ENCODE data around the gene AKAP6.

The AKAP6 gene

GRCh38 chr14:32681598-32681997, 352.5 kb downstream of the AKAP6 start:
- H3K27me3 ChIP-seq (ENCODE audit: insufficient read depth, low read length) = no peaks in the 10 kb centered on the region
- no peak overlapping the region for H3K27ac ChIP-seq (ENCODE audit: low read depth, low read length)
- H3K9ac ChIP-seq (ENCODE audit: low read depth, low read length) = no peak overlapping the region
- no peak overlapping the region for H3K4me3 ChIP-seq (ENCODE audit: low read length)
- no peaks in the 10 kb centered on the region for H3K4me1 ChIP-seq (ENCODE audit: insufficient read depth, low read length)
- H3K9me3 ChIP-seq (ENCODE audit: insufficient read depth, low read depth, low read length) = no peaks in the 10 kb centered on the region
- H3K36me3 ChIP-seq (ENCODE audit: insufficient read depth, low read length) = no peaks in the 10 kb centered on the region

DNA sequence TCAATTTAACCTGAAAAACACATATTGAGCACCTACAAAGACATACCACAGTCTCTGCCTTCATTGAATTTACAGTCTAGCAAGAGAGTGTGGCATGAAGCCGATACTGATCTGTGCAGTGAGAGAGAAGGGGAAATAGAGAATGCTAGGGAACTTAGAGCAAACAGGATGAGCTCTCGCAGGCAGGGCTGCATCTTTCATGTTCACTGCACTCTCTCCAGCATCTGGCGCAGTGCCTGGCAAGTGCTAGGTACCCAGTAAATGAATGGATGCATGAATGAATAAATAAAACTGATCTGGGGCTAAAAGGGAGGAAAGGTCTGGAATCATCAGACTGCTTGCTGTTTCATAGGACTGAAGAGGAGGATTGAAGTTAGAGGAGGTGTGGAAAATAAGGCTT, 353.1 kb downstream of the AKAP6 start:
- no peaks in the 10 kb centered on the region for H3K9me3 ChIP-seq (ENCODE audit: insufficient read depth, low read depth, low read length)
- WGBS = 95% methylated on average over 3 of the region's 3 CpGs
- no peak overlapping the region for H3K4me3 ChIP-seq (ENCODE audit: low read length)
- no peak overlapping the region for H3K27ac ChIP-seq (ENCODE audit: low read depth, low read length)
- H3K9ac ChIP-seq (ENCODE audit: low read depth, low read length) = no peak overlapping the region
- no peaks in the 10 kb centered on the region for H3K36me3 ChIP-seq (ENCODE audit: insufficient read depth, low read length)
- H3K27me3 ChIP-seq (ENCODE audit: insufficient read depth, low read length) = no peaks in the 10 kb centered on the region
- H3K4me1 ChIP-seq (ENCODE audit: insufficient read depth, low read length) = no peaks in the 10 kb centered on the region

DNA sequence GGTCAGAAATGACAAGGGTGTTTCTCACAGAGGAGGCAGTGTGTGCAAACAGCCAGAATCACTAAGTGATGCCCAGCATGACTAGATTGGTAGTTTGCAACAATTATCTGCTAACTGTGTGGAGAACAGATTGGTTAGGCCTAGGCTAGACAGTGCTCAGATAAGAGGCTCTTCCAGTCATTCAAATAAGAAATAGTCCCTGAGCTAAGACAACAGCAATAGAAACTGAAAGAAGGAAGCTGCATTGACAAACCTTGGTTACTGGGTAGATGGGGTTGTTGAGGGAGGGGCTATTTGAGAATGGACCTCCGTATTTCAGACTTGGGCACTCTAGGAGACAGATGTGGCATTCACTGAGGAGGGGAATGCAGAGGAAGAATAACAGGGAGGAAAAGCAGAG, 354.6 kb downstream of the AKAP6 start:
- Histone ChIP-seq H3K4me3 (ENCODE audit: low read length) (no peak overlapping the region), H3K27ac (ENCODE audit: low read depth, low read length) (no peak overlapping the region), H3K9me3 (ENCODE audit: insufficient read depth, low read depth, low read length) (no peaks in the 10 kb centered on the region), H3K27me3 (ENCODE audit: insufficient read depth, low read length) (no peaks in the 10 kb centered on the region), H3K9ac (ENCODE audit: low read depth, low read length) (no peak overlapping the region), H3K36me3 (ENCODE audit: insufficient read depth, low read length) (no peaks in the 10 kb centered on the region), H3K4me1 (ENCODE audit: insufficient read depth, low read length) (no peaks in the 10 kb centered on the region)
- 89% methylated on average over 1 of the region's 1 CpG for WGBS

DNA sequence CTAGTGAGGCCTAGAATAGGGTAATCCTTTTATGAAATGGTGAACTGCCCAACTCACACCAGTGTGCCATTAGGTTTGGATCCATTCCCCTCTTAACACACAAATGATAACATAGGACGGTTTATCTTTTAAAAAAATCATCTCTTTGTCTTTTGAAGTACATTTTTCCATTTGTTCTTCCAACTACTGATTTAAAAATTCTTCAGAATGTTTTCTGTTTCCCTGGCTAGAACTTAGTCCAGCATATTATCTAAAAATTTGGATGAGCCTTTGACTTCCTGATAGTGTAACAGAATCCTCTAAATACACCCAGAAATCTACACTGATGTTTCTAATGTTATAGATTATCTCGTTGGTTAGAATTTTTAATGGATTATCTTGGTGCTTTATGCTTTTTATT, 359.8 kb downstream of the AKAP6 start:
- Histone ChIP-seq H3K36me3 (ENCODE audit: insufficient read depth, low read length) (no peaks in the 10 kb centered on the region), H3K9me3 (ENCODE audit: insufficient read depth, low read depth, low read length) (no peaks in the 10 kb centered on the region), H3K27ac (ENCODE audit: low read depth, low read length) (no peak overlapping the region), H3K9ac (ENCODE audit: low read depth, low read length) (no peak overlapping the region), H3K27me3 (ENCODE audit: insufficient read depth, low read length) (no peaks in the 10 kb centered on the region), H3K4me1 (ENCODE audit: insufficient read depth, low read length) (no peaks in the 10 kb centered on the region), H3K4me3 (ENCODE audit: low read length) (no peak overlapping the region)
- 95% methylated on average over 2 of the region's 2 CpGs for WGBS

DNA sequence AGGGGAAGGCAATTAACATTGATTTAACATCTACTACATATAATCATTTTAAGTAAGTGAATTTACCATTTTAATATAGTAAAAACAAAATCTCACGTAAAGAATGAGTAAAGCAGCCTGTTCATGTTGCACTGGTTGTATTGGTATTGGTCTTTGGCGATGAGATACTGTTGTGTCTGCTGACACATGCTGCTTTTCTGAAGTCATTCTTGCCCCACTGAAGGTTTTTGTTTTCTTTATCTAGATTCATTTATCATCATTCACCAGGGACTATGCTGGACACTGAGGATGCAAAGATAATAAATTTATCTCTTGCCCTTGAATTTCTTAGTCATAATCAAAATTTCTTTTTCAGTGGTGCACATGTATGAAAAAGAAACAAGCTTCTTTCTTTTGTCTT, 363.3 kb downstream of the AKAP6 start:
- 92% methylated on average over 2 of the region's 2 CpGs for WGBS
- Histone ChIP-seq H3K4me3 (ENCODE audit: low read length) (no peak overlapping the region), H3K9me3 (ENCODE audit: insufficient read depth, low read depth, low read length) (no peaks in the 10 kb centered on the region), H3K36me3 (ENCODE audit: insufficient read depth, low read length) (no peaks in the 10 kb centered on the region), H3K27ac (ENCODE audit: low read depth, low read length) (no peak overlapping the region), H3K27me3 (ENCODE audit: insufficient read depth, low read length) (no peaks in the 10 kb centered on the region), H3K4me1 (ENCODE audit: insufficient read depth, low read length) (peaks cover 1% of the 10 kb centered on the region; the same call in 1 of the 2 replicates), H3K9ac (ENCODE audit: low read depth, low read length) (no peak overlapping the region)

GRCh38 chr14:32693114-32693513, 364.0 kb downstream of the AKAP6 start:
- Histone ChIP-seq H3K9me3 (ENCODE audit: insufficient read depth, low read depth, low read length) (no peaks in the 10 kb centered on the region), H3K27me3 (ENCODE audit: insufficient read depth, low read length) (no peaks in the 10 kb centered on the region), H3K27ac (ENCODE audit: low read depth, low read length) (no peak overlapping the region), H3K4me3 (ENCODE audit: low read length) (no peak overlapping the region), H3K9ac (ENCODE audit: low read depth, low read length) (no peak overlapping the region), H3K4me1 (ENCODE audit: insufficient read depth, low read length) (peaks cover 6% of the 10 kb centered on the region; the same call in 1 of the 2 replicates), H3K36me3 (ENCODE audit: insufficient read depth, low read length) (no peaks in the 10 kb centered on the region)
- 82% methylated on average over 3 of the region's 3 CpGs for WGBS

DNA sequence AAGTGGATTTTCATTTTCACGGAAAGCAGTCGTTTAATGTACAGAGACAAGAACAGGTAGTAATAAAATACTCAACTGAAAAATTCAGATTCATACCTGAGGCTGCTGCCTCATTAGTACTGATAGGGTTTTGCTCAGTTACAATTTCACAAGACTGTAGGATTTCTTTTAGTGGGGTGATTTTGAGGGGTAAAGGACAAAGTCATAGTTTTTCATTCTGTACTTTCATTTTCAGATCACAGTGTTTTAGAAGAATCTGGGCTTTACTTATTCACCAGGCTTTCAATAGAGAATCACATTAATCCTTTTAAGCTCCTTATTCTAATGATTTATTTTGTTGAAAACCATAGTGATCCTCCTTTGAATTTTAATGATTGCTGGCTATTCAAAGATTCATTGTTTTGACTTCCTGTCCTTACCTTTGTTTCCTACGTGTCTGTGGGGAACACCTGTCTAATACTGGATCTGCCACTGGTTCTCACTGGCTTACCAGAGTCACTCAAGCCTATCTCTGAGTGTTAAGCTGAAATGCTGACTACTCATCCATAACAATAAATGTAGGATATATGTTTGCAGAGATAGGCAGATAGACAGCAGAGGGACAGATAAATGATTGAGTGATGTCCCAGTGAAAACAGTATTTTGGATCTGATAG, 365.8 kb downstream of the AKAP6 start:
- Histone ChIP-seq H3K4me1 (ENCODE audit: insufficient read depth, low read length) (peaks cover 6% of the 10 kb centered on the region; the same call in 1 of the 2 replicates), H3K9ac (ENCODE audit: low read depth, low read length) (no peak overlapping the region), H3K36me3 (ENCODE audit: insufficient read depth, low read length) (no peaks in the 10 kb centered on the region), H3K4me3 (ENCODE audit: low read length) (no peak overlapping the region), H3K27ac (ENCODE audit: low read depth, low read length) (no peak overlapping the region), H3K27me3 (ENCODE audit: insufficient read depth, low read length) (no peaks in the 10 kb centered on the region), H3K9me3 (ENCODE audit: insufficient read depth, low read depth, low read length) (no peaks in the 10 kb centered on the region)
- 70% methylated on average over 2 of the region's 3 CpGs for WGBS

GRCh38 chr14:32696325-32697091, 367.4 kb downstream of the AKAP6 start:
- H3K27ac ChIP-seq (ENCODE audit: low read depth, low read length) = no peak overlapping the region
- peaks cover 6% of the 10 kb centered on the region; the same call in 1 of the 2 replicates for H3K4me1 ChIP-seq (ENCODE audit: insufficient read depth, low read length)
- no peaks in the 10 kb centered on the region for H3K9me3 ChIP-seq (ENCODE audit: insufficient read depth, low read depth, low read length)
- no peaks in the 10 kb centered on the region for H3K27me3 ChIP-seq (ENCODE audit: insufficient read depth, low read length)
- H3K36me3 ChIP-seq (ENCODE audit: insufficient read depth, low read length) = no peaks in the 10 kb centered on the region
- 100% methylated on average over 2 of the region's 3 CpGs for WGBS
- no peak overlapping the region for H3K9ac ChIP-seq (ENCODE audit: low read depth, low read length)
- no peak overlapping the region for H3K4me3 ChIP-seq (ENCODE audit: low read length)

DNA sequence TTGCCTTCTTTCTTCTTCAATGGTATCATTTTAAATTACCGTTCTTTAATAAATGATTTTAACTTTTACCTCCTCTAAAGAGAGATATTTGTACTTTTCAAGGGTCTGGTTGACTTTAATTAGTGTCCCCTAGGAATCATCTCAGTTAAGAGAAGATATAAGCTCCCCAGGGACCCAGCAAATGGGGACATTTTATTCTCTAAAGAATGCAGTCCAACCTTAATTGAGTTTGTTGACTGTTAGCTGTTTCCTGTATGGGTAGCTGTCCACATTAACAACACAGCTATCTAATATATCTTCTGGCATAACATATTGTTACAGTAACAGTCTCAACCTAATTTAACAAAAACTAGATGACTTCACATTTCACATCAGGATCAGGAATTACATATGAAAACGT, 368.0 kb downstream of the AKAP6 start:
- no peaks in the 10 kb centered on the region for H3K36me3 ChIP-seq (ENCODE audit: insufficient read depth, low read length)
- no peak overlapping the region for H3K9ac ChIP-seq (ENCODE audit: low read depth, low read length)
- no CpG with 5 or more reads among the region's 2 CpGs for WGBS
- no peaks in the 10 kb centered on the region for H3K27me3 ChIP-seq (ENCODE audit: insufficient read depth, low read length)
- H3K4me1 ChIP-seq (ENCODE audit: insufficient read depth, low read length) = peaks cover 10% of the 10 kb centered on the region; the same call in 1 of the 2 replicates
- H3K4me3 ChIP-seq (ENCODE audit: low read length) = no peak overlapping the region
- H3K27ac ChIP-seq (ENCODE audit: low read depth, low read length) = no peak overlapping the region
- no peaks in the 10 kb centered on the region for H3K9me3 ChIP-seq (ENCODE audit: insufficient read depth, low read depth, low read length)

- H3K4me3 ChIP-seq (ENCODE audit: low read length) = no peak overlapping the region
- no peaks in the 10 kb centered on the region for H3K27me3 ChIP-seq (ENCODE audit: insufficient read depth, low read length)
- no peak overlapping the region for H3K9ac ChIP-seq (ENCODE audit: low read depth, low read length)
- no peak overlapping the region for H3K27ac ChIP-seq (ENCODE audit: low read depth, low read length)
- WGBS = 86% methylated on average over 1 of the region's 1 CpG
- no peaks in the 10 kb centered on the region for H3K36me3 ChIP-seq (ENCODE audit: insufficient read depth, low read length)
- peaks cover 12% of the 10 kb centered on the region; the same call in 1 of the 2 replicates for H3K4me1 ChIP-seq (ENCODE audit: insufficient read depth, low read length)
- no peaks in the 10 kb centered on the region for H3K9me3 ChIP-seq (ENCODE audit: insufficient read depth, low read depth, low read length)
These were observed 368.6 kb downstream of the AKAP6 start for GRCh38 chr14:32697704-32698103.

GRCh38 chr14:32698831-32699230, 369.7 kb downstream of the AKAP6 start:
- H3K27ac ChIP-seq (ENCODE audit: low read depth, low read length) = no peak overlapping the region
- no peaks in the 10 kb centered on the region for H3K36me3 ChIP-seq (ENCODE audit: insufficient read depth, low read length)
- H3K9ac ChIP-seq (ENCODE audit: low read depth, low read length) = no peak overlapping the region
- H3K9me3 ChIP-seq (ENCODE audit: insufficient read depth, low read depth, low read length) = no peaks in the 10 kb centered on the region
- WGBS = 92% methylated on average over 2 of the region's 2 CpGs
- H3K4me3 ChIP-seq (ENCODE audit: low read length) = no peak overlapping the region
- H3K4me1 ChIP-seq (ENCODE audit: insufficient read depth, low read length) = peaks cover 21% of the 10 kb centered on the region; the same call in 1 of the 2 replicates
- no peaks in the 10 kb centered on the region for H3K27me3 ChIP-seq (ENCODE audit: insufficient read depth, low read length)

Measured in HUES64 (cell line).